ENCODE measurements around the gene RAD9B.
"Not testable (repeated sequence)": the region's sequence is repeated elsewhere in the genome, so short reads cannot be mapped to it uniquely, and the experiment has no call there.

The RAD9B gene

DNA sequence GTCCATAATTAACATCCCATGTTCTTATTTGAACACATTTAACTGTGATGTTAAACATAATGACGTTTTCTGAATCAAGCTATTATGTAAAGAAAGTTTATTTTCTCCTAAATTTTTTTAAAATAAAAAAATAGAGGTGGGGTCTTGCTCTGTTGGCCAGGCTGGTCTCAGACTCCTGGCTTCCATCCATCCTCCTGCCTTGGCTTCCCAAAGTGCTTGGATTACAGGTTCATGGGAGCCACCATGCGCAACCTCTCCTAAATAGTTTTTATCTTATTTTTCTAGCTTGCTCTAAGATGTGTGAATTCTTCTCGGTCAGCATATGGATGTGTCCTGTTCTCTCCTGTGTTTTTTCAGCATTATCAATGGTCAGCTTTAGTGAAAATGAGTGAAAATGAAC is 3.2 kb downstream of the RAD9B start:
- no peak for DNase-seq (ENCODE audit: low read depth)
- TF ChIP-seq, protein P1, sequence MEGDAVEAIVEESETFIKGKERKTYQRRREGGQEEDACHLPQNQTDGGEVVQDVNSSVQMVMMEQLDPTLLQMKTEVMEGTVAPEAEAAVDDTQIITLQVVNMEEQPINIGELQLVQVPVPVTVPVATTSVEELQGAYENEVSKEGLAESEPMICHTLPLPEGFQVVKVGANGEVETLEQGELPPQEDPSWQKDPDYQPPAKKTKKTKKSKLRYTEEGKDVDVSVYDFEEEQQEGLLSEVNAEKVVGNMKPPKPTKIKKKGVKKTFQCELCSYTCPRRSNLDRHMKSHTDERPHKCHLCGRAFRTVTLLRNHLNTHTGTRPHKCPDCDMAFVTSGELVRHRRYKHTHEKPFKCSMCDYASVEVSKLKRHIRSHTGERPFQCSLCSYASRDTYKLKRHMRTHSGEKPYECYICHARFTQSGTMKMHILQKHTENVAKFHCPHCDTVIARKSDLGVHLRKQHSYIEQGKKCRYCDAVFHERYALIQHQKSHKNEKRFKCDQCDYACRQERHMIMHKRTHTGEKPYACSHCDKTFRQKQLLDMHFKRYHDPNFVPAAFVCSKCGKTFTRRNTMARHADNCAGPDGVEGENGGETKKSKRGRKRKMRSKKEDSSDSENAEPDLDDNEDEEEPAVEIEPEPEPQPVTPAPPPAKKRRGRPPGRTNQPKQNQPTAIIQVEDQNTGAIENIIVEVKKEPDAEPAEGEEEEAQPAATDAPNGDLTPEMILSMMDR (conservative IDR thresholded peaks at IDR 0.05; ENCODE audit: low read depth, low read length): no peak
- H3K4me3 ChIP-seq (ENCODE audit: low read length): no peak overlapping the region

DNA sequence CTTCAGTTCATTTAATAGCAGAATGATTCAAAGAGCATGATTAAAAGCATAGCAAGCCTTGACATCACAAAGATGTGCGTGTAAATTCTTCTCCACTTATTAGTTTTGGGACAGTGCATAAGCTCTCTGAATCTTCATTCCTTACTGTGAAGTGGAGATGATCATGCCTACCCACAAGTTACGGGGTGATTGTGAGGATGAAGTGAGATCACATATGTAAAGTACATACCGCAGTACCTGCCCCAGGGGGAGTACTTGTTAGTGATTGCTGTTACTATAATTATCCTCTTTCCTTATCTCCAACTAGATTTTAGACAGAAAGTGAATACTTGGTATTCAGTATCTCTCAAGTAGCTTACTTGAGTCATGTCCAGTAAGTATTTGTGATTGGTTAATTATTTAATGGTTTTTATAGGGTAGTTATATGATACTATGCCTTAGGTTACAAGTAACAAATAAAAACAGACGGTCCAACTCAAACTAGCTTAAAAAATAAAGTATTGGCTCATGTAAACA is 6.0 kb downstream of the RAD9B start:
- no peak overlapping the region for H3K4me3 ChIP-seq (ENCODE audit: low read length)
- no peak for DNase-seq (ENCODE audit: low read depth)
- TF ChIP-seq, protein P1 (conservative IDR thresholded peaks at IDR 0.05; ENCODE audit: low read depth, low read length): no peak

DNA sequence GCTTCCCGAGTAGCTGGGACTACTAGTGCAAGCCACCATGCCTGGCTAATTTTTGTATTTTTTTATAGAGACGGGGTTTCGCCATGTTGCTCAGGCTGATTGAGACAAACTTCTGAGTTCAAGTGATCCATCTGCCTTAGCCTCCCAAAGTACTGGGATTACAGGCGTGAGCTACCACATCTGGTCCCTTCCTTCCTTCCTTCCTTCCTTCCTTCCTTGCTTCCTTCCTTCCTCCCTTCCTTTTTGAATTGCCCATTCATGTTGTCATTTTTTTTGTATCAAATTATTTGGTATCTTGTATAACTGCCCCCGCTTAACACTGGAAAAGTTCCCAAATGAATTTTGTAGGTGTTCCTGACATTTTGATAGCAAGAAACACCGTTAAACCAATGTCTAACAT is 11.7 kb downstream of the RAD9B start:
- no peak overlapping the region for H3K4me3 ChIP-seq (ENCODE audit: low read length)
- TF ChIP-seq, protein P1 (conservative IDR thresholded peaks at IDR 0.05; ENCODE audit: low read depth, low read length): no peak
- no peak for DNase-seq (ENCODE audit: low read depth)

DNA sequence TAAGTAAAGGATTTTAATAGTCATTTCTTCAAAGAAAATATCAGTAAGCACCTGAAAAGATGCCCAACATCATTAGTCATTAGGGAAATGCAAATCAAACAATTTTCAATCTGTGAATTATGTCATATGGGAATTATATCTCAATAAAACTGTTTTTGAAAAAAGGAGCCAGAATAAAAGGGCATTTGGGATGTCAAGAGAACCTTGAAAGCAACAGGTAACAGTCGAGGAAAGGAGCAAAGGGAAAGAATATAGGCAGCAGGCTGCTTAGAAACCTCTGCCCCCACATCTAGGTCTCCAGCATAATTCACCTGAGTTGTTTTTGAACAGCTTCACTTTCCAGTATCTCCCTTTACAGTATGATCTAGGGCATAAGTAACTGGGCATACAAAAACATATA is 12.2 kb downstream of the RAD9B start:
- TF ChIP-seq, protein P1 (conservative IDR thresholded peaks at IDR 0.05; ENCODE audit: low read depth, low read length): no peak
- DNase-seq (ENCODE audit: low read depth): no peak
- H3K4me3 ChIP-seq (ENCODE audit: low read length): no peak overlapping the region

DNA sequence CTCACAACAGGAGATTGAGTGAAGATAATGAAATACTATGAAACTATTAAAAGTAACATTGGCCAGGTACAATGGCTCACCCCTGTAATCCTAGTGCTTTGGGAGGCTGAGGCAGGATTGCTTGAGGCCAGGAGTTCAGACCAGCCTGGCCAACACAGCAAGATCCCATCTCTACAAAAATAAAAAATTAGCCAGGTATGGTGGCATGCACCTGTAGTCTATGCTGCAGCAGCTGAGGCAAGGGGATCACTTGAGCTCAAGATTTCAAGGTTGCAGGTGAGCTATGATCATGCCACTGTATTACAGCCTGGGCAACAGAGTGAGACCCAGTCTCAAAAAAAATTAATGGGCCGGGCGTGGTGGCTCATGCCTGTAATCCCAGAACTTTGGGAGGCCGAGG is 14.9 kb downstream of the RAD9B start:
- TF ChIP-seq, protein P1 (conservative IDR thresholded peaks at IDR 0.05; ENCODE audit: low read depth, low read length): no peak

DNA sequence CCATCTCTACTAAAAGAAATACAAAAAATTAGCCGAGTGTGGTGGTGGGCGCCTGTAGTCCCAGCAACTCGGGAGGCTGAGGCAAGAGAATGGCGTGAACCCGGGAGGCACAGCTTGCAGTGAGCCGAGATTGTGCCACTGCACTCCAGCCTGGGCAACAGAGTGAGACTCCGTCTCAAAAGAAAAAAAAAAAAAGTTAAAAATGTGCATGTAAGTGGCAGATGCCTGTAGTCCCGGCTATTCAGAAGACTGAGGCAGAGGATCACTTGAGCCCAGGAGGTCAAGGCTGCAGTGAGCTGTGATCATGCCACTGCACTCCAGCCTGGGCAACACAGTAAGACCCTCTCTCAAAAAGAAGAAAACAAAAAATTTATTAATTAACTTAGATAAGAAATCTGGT is 15.9 kb downstream of the RAD9B start:
- DNase-seq (ENCODE audit: low read depth); H3K4me3 ChIP-seq (ENCODE audit: low read length): not testable (repeated sequence)

More for the DNA sequence above, 14.9 kb downstream of the RAD9B start:
- H3K4me3 ChIP-seq (ENCODE audit: low read length): no peak overlapping the region
- DNase-seq (ENCODE audit: low read depth): no peak

DNA sequence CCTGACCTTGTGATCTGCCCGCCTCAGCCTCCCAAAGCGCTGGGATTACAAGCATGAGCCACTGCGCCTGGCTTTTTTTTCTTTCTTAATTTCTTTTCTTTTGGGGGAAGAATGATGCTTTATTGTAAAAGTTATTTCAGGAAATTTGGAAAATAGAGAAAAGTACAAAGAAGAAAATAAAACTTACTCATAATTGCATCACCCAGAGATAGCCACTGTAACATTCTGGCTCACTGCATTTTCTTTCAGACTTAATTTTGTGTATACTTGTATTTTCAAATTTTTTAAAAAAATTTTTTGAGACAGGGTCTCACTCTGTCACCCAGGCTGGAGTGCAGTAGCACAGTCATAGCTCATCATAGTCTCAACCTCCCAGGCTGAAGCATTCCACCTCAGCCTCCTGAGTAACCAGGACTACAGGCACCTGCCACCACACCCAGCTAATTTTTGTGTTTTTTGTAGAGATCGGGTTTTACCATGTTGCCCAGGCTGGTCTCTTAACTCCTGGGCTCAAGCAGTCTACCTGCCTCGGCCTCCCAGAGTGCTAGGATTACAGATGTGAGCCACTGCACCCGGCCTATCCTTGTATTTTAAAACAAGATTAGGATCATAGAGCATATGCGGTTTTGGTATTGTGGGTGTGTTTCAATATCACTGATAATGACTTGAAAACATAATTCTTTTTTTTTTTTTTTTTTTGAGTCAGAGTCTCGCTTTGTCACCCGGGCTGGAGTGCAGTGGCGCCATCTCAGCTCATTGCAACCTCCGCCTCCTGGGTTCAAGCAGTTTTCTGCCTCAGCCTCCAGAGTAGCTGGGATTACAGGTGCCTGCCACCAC is 19.0 kb downstream of the RAD9B start:
- H3K4me3 ChIP-seq (ENCODE audit: low read length); DNase-seq (ENCODE audit: low read depth): not testable (repeated sequence)

DNA sequence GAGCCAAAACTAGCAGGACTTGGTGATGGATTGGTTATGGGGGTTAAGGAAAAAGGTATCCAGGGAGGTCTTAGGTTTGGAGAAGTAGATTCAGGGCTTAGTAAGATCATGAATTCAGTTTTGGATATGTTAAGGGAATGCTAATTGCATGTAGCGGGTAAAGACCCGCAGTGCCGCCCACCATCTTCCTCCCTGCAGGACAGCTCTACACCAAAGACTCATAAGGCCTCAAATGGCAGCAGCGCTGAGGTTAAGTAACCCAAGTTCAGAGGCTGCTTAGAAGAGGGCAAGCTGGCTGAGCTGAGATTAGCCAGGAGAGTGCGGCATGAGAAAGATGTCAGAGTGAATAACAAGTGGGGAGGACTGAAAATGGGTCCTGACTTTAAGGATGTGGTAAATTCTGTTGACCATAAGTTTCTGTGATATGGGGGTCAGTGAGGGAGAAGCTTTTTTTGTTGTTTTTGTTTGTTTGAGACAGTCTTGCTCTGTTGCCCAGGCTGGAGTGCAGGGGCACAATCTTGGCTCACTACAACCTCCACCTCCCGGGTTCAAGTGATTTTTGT is 26.2 kb downstream of the RAD9B start:
- TF ChIP-seq, protein P1 (conservative IDR thresholded peaks at IDR 0.05; ENCODE audit: low read depth, low read length): no peak
- no peak for DNase-seq (ENCODE audit: low read depth)
- H3K4me3 ChIP-seq (ENCODE audit: low read length): no peak overlapping the region
